ENCODE results near the gene SCD.
"Not testable (repeated sequence)": the region's sequence is repeated elsewhere in the genome, so short reads cannot be mapped to it uniquely, and the experiment has no call there.

SCD gene

DNA sequence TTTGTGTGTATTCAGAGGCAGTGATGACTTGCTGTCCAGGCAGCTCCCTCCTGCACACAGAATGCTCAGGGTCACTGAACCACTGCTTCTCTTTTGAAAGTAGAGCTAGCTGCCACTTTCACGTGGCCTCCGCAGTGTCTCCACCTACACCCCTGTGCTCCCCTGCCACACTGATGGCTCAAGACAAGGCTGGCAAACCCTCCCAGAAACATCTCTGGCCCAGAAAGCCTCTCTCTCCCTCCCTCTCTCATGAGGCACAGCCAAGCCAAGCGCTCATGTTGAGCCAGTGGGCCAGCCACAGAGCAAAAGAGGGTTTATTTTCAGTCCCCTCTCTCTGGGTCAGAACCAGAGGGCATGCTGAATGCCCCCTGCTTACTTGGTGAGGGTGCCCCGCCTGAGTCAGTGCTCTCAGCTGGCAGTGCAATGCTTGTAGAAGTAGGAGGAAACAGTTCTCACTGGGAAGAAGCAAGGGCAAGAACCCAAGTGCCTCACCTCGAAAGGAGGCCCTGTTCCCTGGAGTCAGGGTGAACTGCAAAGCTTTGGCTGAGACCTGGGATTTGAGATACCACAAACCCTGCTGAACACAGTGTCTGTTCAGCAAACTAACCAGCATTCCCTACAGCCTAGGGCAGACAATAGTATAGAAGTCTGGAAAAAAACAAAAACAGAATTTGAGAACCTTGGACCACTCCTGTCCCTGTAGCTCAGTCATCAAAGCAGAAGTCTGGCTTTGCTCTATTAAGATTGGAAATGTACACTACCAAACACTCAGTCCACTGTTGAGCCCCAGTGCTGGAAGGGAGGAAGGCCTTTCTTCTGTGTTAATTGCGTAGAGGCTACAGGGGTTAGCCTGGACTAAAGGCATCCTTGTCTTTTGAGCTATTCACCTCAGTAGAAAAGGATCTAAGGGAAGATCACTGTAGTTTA is 15.8 kb downstream of the SCD start:
- DNase-seq = peak in 1 of 2 donors; percentile 22

DNA sequence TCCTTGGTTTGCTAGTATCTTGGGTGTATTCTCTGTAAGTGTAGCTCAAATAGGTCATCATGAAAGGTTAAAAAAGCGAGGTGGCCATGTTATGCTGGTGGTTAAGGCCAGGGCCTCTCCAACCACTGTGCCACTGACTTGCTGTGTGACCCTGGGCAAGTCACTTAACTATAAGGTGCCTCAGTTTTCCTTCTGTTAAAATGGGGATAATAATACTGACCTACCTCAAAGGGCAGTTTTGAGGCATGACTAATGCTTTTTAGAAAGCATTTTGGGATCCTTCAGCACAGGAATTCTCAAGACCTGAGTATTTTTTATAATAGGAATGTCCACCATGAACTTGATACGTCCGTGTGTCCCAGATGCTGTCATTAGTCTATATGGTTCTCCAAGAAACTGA is 17.1 kb downstream of the SCD start:
- DNase-seq = no peak

DNA sequence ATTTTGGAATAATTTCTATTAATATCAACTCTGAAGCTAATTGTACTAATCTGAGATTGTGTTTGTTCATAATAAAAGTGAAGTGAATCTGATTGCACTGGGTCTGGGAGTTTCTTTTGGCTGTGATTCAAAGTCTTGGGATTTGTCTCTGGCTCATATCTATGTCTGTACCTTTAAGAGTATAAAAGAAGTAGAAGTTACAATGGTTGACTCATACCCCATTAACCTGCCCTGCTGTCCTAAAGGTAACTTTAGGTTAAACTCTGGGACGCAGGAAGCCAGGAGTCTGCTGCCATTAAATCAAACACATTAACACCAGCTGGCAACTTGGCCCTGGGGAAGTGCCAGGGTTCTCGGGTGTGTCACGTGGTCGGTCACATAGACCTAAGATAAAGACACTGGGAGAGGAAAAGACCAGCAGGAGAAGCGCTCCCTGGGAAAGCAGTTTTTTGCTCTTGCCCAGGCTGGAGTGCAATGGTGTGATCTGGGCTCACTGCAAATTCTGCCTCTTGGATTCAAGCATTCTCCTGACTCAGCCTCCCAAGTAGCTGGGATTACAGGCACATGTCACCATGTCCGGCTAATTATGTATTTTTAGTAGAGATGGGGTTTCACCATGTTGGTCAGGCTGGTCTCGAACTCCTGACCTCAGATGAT is 17.8 kb downstream of the SCD start:
- DNase-seq = peak; percentile 57 to 59

DNA sequence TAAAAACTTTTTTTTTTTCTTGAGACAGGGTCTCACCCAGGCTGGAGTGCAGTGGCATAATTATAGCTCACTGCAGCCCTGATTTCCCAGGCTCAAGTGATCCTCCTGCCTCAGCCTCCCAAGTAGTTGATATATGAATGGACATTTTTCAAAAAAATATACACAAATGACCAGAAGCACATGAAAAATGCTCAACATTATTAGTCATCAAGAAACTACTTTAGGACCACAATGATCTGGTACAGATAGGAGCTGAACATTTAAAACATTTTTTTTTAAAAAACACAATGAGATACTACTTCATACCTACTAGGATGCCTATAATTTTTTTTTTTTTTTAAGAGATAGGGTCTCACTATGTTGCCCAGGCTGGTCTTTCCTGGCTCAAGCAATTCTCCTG is 21.7 kb downstream of the SCD start:
- no peak for DNase-seq

DNA sequence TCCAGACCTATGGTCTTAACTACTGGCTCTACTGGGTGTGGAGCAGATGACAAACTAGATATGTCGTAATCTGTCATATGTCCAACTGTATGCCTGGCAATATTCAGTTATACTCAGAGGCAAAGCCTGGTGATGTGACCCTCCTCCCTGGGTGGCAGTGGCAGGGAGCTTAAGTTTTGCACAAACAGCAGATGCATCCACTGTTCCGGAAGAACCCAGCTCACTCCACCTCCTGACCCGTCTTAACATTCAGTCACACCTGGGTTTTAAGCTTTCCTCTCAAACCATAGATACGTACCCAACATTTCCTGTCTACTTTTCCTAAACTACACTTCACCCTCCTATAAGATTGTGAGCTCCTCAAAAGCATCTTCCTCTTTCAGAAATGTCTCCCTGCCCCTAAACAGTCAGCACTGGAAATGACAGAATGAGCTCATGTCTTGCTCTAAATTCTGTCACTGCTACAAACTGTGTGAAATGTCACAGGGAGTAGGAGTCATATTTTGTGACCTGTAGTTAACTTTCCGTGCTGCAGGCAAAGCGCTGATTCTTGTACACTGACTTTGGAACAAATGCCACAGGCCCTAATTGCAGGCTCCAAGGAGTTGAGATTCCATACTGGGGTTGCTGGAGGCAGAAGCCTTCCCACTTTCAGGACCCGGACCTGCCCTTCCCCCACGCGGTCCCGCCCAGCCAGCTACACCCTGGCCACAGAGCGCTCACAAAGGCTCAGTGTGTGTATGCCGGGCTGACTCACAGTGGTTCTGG is 23.9 kb downstream of the SCD start:
- DNase-seq = peak; percentile 88 to 93

DNA sequence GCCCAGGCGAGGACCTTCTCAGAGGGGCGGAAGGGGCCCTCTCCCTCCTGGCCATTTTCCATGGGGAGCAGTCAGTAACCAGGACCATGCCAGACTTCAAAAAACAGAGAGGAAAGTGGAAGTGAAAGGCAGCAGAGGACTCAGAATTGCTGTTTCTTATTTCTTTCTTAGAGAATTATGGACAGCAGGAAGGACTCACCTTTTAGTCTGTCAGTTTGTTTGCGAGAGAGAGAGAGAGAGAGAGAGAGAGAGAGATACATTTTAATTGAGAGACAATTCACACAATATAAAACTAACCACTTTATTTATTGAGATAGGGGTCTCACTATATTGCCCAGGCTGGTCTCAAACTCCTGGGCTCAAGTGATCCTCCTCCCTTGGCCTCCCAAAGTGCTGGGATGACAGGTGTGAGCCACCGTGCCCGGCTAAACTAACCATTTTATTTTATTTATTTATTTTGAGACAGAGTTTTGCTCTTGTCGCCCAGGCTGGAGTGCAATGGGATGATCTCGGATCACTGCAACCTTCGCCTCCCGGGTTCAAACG is 24.5 kb downstream of the SCD start:
- DNase-seq = no peak

DNA sequence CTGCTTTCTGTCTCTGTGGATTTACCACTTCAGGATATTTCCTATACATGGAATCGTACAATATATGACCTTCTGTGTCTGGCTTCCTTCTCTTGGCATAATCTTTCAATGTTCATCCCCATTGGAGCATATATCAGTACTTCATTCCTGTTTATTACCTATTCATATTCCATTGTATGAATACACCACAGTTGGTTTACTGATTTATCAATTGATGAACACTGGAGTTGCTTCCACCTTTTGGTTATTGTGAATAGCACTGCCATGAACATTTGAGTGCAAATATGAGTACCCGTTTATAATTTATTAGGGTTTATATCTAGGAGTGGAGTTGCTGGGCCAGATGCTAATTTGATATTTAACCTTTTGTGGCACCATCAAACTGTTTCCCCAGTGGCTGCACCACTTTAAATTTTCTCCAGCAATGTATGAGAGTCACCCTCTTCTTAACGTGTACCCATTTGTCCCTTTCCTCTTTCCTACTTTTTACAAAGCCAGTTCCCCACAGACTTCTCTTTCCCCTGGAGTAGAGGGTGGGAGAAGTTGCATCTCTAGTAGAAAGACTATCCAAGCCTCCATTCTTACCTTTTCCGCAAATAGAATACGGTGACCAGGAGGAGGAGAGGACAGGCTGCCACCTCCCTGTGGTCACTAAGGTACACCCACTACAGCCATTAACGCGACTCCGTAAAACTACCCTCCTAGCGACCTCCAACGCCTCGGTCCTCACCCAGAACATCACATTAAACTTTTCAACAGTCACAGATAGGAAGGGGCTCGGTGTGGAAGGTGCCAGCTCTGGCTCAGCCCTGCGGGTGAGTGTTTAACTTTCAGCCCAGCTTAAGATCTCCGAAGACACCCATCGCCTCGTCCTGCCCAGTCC is 25.6 kb downstream of the SCD start:
- peak in 1 of 2 donors; percentile 28 for DNase-seq

DNA sequence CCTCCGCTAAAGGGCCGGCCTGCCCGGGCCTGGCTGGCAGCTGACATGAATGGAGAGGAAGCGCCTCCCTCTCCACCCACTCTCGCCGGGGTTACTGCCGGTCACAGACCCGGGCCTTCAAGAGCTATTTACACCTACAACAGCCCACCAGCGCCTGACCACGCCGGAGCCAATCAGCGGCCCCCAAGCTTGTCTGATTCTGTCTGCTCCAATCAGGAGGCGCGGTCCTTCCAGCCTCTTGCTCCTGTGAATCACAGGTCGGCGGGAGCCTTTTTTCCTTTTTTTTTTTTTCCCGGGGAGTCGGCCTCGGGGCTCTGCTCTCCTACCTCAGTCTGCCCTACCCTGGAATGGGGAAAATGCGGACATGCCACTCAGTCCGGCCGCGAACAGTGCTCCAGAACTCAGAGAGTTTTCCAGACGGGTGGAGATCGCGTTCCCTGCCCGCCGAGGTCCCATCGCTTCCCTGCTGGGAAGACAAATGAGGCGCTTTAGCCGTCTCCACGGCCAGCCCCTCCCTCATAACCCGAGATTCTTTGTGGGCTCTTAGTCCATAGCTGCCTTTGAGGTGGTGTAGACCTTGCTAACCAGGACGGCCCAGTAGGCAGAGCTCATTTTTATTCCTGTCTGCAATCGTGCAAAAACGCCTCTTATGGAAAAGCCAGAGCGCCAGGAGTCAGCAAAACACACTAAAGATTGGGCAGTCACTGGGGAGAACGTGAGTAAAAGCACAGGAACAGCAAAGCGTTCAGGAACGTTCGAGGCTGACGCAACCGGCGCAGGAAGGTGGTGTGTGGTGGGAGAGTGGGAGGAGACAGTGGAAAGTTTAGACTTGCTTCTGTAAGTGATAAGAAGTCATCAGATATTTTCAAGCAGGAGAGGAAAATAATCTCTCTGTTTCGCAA is 26.5 kb downstream of the SCD start:
- peak; percentile 98 to 99 for DNase-seq

DNA sequence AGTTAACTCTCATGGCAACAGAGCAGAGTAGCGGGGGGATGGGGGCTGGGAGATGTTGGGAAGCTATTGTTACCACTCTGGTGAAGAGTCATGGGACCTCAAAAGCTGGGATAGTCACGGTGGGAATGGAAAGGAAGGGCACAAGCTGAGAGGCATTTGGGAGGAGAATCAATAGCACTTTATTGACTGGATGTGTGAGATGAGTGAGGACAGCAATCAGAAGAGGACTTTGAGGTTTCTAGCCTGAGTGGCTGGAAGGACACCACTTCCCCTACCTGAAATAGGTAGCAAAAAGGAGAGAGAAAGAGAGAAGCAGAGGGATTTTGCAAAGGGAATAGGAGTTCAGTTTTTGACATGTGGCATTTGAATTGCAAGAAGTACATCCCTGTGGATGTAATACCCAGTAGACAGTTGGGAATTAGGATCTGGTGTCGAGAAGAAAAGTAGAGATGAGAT is 27.2 kb downstream of the SCD start:
- DNase-seq = no peak

DNA sequence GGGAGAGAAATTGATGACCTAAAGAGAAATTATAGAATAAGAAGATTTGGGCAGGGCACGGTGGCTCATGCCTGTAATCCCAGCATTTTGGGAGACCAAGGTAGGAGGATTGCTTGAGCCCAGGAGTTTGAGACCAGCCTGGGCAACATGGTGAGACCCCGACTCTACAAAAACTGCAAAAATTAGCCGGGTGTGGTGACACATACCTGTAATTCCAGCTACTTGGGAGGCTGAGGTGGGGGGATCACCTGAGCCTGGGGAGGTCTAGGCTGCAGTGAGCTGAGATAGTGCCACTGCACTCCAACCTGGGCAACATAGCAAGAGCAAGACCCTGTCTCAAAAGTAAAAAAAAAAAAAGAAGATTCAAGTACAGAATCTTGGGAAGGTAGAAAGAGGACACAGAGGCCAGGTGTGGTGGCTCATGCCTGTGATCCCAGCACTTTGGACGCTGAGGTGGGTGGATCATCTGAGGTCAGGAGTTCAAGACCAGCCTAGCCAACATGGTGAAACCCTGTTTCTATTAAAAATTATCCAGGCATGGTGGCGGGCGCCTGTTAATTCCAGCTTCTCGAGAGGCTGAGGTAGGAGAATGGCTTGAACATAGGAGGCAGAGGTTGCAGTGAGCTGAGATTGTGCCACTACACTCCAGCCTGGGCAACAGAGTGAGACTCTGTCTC is 27.8 kb downstream of the SCD start:
- DNase-seq = not testable (repeated sequence)

DNA sequence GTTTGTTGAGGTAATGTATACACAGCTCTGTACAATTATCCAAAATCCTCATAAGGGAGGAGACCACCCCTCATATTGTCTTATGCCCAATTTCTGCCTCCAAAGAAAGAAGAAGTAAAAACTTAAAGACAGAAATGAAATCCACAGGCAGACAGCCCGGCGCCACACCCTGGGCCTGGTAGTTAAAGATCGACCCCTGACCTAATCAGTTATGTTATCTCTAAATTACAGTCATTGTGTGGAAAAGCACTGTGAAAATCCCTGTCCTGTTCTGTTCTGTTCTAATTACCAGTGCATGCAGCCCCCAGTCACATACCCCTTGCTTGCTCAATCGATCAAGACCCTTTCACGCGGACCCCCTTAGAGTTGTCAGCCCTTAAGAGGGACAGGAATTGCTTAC is 29.6 kb downstream of the SCD start:
- peak in 1 of 2 donors; percentile 14 for DNase-seq

DNA sequence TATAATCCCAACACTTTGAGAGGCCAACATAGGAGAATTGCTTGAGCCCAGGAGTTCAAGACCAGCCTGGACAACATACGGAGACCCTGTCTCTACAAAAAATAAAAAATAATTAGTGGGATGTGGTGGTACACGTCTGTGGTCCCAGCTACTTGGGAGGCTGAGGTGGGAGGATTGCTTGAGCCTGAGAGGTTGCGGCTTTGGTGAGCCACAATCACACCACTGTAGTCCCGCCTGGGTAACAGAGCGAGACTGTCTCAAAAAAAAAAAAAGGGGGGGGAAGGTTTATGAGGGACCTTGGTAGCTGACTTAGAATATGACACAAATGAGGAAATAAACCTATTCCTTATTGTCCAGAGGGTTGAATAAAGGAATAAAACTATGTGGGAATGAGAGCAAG is 30.8 kb downstream of the SCD start:
- DNase-seq = no peak

DNA sequence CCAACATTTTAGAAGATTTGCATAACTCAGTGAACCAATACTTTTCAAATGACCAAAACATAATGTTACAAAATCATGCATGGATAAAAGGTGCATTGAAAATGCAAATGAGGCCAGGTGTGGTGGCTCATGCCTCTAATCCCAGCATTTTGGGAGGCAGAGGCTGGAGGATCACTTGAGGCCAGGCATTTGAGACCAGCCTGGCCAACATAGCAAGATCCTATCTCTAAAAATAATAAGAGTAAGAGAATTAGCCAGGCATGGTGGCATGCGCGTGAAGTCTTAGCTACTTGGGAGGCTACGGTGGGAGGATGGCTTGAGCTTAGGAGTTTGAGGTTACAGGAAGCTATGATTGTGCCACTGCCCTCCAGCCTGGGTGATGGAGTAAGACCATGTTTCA is 33.4 kb downstream of the SCD start:
- peak; percentile 23 to 25 for DNase-seq

DNA sequence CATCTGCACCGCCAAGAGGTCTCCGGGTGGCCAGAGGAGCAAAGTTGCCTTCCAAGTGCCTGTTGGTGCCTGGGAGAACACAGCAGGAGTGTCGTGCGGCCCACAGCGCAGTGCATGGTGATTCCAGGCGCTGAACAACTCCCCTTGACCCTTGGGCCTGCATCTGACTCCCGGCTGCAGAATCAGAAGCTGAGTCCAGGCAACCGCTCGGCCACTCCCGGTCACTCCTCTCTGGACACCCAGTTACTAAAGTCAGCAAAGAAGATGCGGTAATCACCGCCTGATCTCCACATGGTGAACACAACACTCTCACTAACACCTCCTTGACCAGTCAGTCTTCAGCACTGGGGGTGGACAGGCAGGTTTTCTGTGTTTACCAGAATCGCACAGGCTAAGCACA is 35.5 kb downstream of the SCD start:
- no peak for DNase-seq

DNA sequence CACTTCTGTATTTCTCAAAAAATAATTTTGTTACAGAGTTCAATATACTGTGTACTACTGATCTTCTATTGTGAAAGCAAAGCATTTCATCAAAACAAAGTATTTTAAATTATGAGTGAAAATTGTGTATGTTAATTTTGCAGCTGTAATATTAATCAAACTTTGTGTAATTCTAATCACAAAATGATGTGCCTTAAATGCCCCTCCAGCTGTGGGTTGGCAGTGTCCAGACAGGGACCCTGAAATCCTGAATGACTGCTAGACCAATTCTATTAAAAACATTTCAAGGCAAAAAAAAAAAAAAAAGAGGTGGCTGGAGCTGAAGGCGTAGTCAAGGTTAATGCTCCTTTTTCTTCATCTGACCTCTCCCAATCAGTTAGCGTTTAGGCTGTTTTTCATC is 36.2 kb downstream of the SCD start:
- DNase-seq = peak in 1 of 2 donors; percentile 59

DNA sequence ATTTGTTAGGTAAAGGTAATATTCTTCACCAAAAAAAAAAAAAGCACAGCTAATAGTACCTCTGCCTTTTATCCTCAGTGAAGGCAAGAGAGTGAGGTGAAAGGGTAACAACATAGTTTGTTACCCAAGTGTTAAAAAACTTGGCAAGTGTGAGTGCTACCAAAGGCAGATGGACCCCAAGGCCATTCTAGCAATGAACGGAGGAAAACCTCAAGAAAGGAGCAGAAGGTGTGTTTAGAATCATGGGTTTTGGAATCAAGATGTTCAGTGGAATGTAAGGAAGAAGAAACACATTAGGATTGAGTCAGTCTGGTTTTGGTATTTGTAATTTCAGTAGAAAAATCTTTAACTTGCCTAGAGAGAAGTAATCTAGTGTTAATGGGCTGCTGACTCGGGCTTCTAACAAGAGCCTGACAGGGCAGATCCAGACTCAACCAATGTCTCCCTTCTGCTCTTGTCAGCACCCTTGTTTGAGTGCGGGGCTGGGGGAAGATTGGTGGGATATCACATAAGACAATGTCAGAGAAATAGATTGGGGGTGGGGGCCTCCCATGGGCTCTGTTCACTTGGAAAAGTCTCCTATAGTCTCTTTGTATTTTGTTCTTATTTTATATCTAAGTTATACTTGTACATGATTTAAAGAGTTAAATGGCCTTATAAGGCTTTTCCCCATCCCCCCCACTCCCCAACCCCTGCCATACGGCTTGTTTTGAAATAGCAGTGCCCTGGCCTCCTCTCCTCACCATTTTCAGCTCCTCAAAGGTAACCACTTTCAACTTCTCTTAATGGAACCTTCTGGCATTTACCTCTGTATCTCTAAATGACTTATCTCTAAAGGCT is 44.4 kb downstream of the SCD start:
- DNase-seq = no peak

DNA sequence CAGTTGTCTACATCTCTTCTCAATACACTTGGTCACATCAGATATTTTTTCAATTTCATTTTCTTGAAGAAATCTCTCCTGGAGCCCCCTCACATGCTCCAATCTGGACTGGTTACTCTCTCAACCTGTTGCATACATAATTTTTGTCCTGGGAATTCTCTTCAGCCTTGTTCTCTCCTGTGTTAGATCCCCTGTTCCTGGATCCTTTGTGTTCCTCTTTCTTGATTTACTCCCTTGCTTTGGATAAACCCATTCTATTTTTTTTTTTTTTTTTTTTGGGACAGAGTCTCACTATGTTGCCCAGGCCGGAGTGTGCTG is 45.6 kb downstream of the SCD start:
- no peak for DNase-seq

DNA sequence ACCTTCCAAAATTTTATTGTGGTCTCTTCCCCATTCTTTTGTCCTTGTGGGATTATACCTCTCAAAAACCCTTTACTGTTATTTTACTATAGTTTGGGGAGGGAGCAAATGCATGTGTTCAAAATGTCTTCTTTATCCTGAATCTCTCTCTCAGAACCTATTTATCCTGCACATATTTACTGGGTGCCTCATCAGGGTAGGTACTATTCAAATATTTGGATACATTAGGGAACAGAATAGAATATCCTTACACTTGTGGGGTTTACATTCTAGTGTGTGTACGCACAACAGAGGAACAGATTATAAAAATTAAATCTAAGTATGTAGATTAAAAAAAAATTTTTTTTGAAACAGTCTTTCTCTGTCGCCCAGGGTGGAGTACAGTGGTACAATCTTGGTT is 48.6 kb downstream of the SCD start:
- no peak for DNase-seq

DNA sequence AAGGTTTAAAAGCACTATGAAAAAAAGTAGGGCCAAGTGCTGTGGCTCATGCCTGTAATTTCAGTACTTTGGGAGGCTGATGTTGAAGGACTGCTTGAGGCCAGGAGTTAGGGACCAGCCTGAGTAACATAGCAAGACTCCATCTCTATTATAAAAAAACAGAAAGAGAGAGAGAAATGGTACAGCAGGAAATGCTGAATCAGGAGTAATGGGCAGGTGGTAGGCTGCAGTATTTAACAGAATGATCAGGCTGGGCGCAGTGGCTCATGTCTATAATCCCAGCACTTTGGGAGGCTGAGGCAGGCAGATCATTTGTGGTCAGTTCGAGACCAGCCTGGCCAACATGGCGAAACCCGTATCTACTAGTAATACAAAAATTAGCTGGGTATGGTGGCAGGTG is 49.6 kb downstream of the SCD start:
- DNase-seq = no peak

Measured in inflammatory macrophage (primary cell).